GM19463 (cell line): ENCODE data around the gene TPSAB1.
"Not testable (repeated sequence)": the region's sequence is repeated elsewhere in the genome, so short reads cannot be mapped to it uniquely, and the experiment has no call there.

ENCODE experiments used
- ATAC-seq: cut with Tn5 transposase; IDR thresholded peaks from one replicate; pipeline ENCODE4 v1.9.1; 2021; ENCODE audit warnings: mild to moderate bottlenecking, moderate library complexity; ENCODE audit not compliant: unreplicated experiment

The TPSAB1 gene

GRCh38 chr16:1222553-1223354, 17.8 kb upstream of the TPSAB1 start:
- no peak for ATAC-seq

- ATAC-seq: no peak
Observed at GRCh38 chr16:1223355-1224214, 16.9 kb upstream of the TPSAB1 start.

GRCh38 chr16:1224558-1224957, 15.9 kb upstream of the TPSAB1 start:
- ATAC-seq: no peak

- ATAC-seq: no peak
Observed at GRCh38 chr16:1225051-1225451, 15.5 kb upstream of the TPSAB1 start, which contains the start of gene TPSG1. TPSG1 (minus strand) TSS chr16:1225268; CDS start chr16:1225252, 16 bp downstream.

- not testable (repeated sequence) for ATAC-seq
Observed at GRCh38 chr16:1225728-1226311, 14.7 kb upstream of the TPSAB1 start.

- ATAC-seq: not testable (repeated sequence)
Observed at GRCh38 chr16:1226692-1227091, 13.8 kb upstream of the TPSAB1 start.

GRCh38 chr16:1228227-1228626, 12.3 kb upstream of the TPSAB1 start:
- ATAC-seq: not testable (repeated sequence)

GRCh38 chr16:1229476-1229875, 11.0 kb upstream of the TPSAB1 start:
- ATAC-seq: not testable (repeated sequence)

- not testable (repeated sequence) for ATAC-seq
Observed at GRCh38 chr16:1230084-1230470, 10.4 kb upstream of the TPSAB1 start, which contains the start of gene TPSB2. TPSB2 (minus strand) TSS chr16:1230184; CDS start chr16:1229951, 233 bp downstream.

GRCh38 chr16:1230471-1231212, 9.9 kb upstream of the TPSAB1 start:
- ATAC-seq: not testable (repeated sequence)

- ATAC-seq: not testable (repeated sequence)
Observed at GRCh38 chr16:1231301-1231700, 9.2 kb upstream of the TPSAB1 start.

- not testable (repeated sequence) for ATAC-seq
Observed at GRCh38 chr16:1232049-1232748, 8.3 kb upstream of the TPSAB1 start.

GRCh38 chr16:1236659-1237058, 3.8 kb upstream of the TPSAB1 start:
- ATAC-seq: not testable (repeated sequence)

GRCh38 chr16:1237990-1238389, 2.5 kb upstream of the TPSAB1 start:
- no peak for ATAC-seq

GRCh38 chr16:1238909-1239308, 1.6 kb upstream of the TPSAB1 start:
- not testable (repeated sequence) for ATAC-seq

GRCh38 chr16:1239575-1239974, 930 bp upstream of the TPSAB1 start:
- ATAC-seq: not testable (repeated sequence)

GRCh38 chr16:1241081-1241480, 576 bp downstream of the TPSAB1 start:
- ATAC-seq: not testable (repeated sequence)

GRCh38 chr16:1243363-1243762, 2.9 kb downstream of the TPSAB1 start:
- ATAC-seq: not testable (repeated sequence)

GRCh38 chr16:1243907-1244850, 3.7 kb downstream of the TPSAB1 start:
- ATAC-seq: not testable (repeated sequence)
